NCI-H2227 treated with DMSO at 0.1 percent for 48 hours (cell line): ENCODE measurements around the gene TANGO6.
"Not testable (repeated sequence)": the region's sequence is repeated elsewhere in the genome, so short reads cannot be mapped to it uniquely, and the experiment has no call there.

ENCODE experiments used
- DNase-seq: peaks from one replicate; lab custom pipeline; 2025; lab: John Stamatoyannopoulos, UW

Gene TANGO6

GRCh38 chr16:69013991-69014390 lies 170.7 kb downstream of the TANGO6 start:
- no peak for DNase-seq

- no peak for DNase-seq
Observed at GRCh38 chr16:69014811-69015210, 171.5 kb downstream of the TANGO6 start.

- no peak for DNase-seq
Observed at GRCh38 chr16:69017036-69017783, 173.9 kb downstream of the TANGO6 start.

GRCh38 chr16:69019811-69020210 lies 176.5 kb downstream of the TANGO6 start:
- DNase-seq = no peak

GRCh38 chr16:69029121-69029520 lies 185.8 kb downstream of the TANGO6 start:
- no peak for DNase-seq

GRCh38 chr16:69031877-69032301 lies 188.6 kb downstream of the TANGO6 start:
- no peak for DNase-seq

GRCh38 chr16:69033151-69033949 lies 190.0 kb downstream of the TANGO6 start:
- DNase-seq = no peak

- no peak for DNase-seq
Observed at GRCh38 chr16:69035375-69035774, 192.0 kb downstream of the TANGO6 start.

GRCh38 chr16:69036399-69037091 lies 193.2 kb downstream of the TANGO6 start:
- no peak for DNase-seq

GRCh38 chr16:69037373-69038160 lies 194.2 kb downstream of the TANGO6 start:
- DNase-seq = no peak

GRCh38 chr16:69039333-69039941 lies 196.1 kb downstream of the TANGO6 start:
- DNase-seq = no peak

GRCh38 chr16:69040144-69040909 lies 197.0 kb downstream of the TANGO6 start:
- no peak for DNase-seq

GRCh38 chr16:69048328-69049120 lies 205.2 kb downstream of the TANGO6 start:
- no peak for DNase-seq

- DNase-seq = no peak
Observed at GRCh38 chr16:69049146-69049545, 205.8 kb downstream of the TANGO6 start.

GRCh38 chr16:69049603-69050375 lies 206.5 kb downstream of the TANGO6 start:
- DNase-seq = no peak

- not testable (repeated sequence) for DNase-seq
Observed at GRCh38 chr16:69051517-69051830, 208.1 kb downstream of the TANGO6 start.

GRCh38 chr16:69055008-69055407 lies 211.7 kb downstream of the TANGO6 start:
- no peak for DNase-seq

GRCh38 chr16:69055980-69056379 lies 212.6 kb downstream of the TANGO6 start:
- DNase-seq = no peak

GRCh38 chr16:69056421-69056820 lies 213.1 kb downstream of the TANGO6 start:
- DNase-seq = no peak
